GM23248 (cell line): Measurements from ENCODE around the gene IKBIP. TPM values are rescaled to one million over a fixed set of nuclear protein-coding genes. Genes with fewer than 3 reads are reported as not detected.
A peak's percentile ranks its signal among the peaks of the same experiment; 100 is the strongest.
"Not testable (repeated sequence)": the region's sequence is repeated elsewhere in the genome, so short reads cannot be mapped to it uniquely, and the experiment has no call there.

ENCODE experiments used
- DNase-seq: peaks from one replicate; pipeline ENCODE4 v3.0.0-alpha.2; 2015
- H2AFZ ChIP-seq: fragments of 200-600 bp; sonication (generic); 2 replicates; pipeline ENCODE4 v1.6.1; 2016; ENCODE audit warnings: antibody characterized with exemption
- H3F3A ChIP-seq: fragments of 200-600 bp; sonication (generic); 2 replicates; pipeline ENCODE4 v1.6.1; 2016; ENCODE audit warnings: mild to moderate bottlenecking, antibody characterized with exemption, mixed run types; ENCODE audit not compliant: insufficient read depth
- H3K27ac ChIP-seq: fragments of 200-600 bp; sonication (generic); 2 replicates; pipeline ENCODE4 v1.5.1; 2016; ENCODE audit warnings: mild to moderate bottlenecking
- H3K27me3 ChIP-seq: fragments of 200-600 bp; sonication (generic); replicated peaks from 2 replicates; pipeline ENCODE4 v1.6.1; 2016; ENCODE audit warnings: mild to moderate bottlenecking; ENCODE audit not compliant: insufficient read depth
- H3K36me3 ChIP-seq: fragments of 200-600 bp; sonication (generic); 2 replicates; pipeline ENCODE4 v1.6.1; 2016; ENCODE audit warnings: low read depth, mild to moderate bottlenecking
- H3K4me1 ChIP-seq: fragments of 200-600 bp; sonication (generic); 2 replicates; pipeline ENCODE4 v1.6.1; 2016; ENCODE audit warnings: mild to moderate bottlenecking; ENCODE audit not compliant: insufficient read depth
- H3K4me2 ChIP-seq: fragments of 200-600 bp; sonication (generic); one replicate; pipeline ENCODE4 v1.6.1; 2016; ENCODE audit warnings: mild to moderate bottlenecking; ENCODE audit not compliant: unreplicated experiment
- H3K4me3 ChIP-seq: fragments of 200-600 bp; sonication (generic); 2 replicates; pipeline ENCODE4 v1.5.1; 2016; ENCODE audit warnings: mild to moderate bottlenecking
- H3K79me2 ChIP-seq: fragments of 200-600 bp; sonication (generic); 2 replicates; pipeline ENCODE4 v1.6.1; 2016; ENCODE audit warnings: mild to moderate bottlenecking; ENCODE audit not compliant: insufficient read depth
- H3K9ac ChIP-seq: fragments of 200-600 bp; sonication (generic); 2 replicates; pipeline ENCODE4 v1.6.1; 2016; ENCODE audit warnings: mild to moderate bottlenecking
- H3K9me2 ChIP-seq: fragments of 200-600 bp; sonication (generic); 2 replicates; pipeline ENCODE4 v1.6.1; 2016; ENCODE audit warnings: mixed run types, mild to moderate bottlenecking, moderate library complexity; ENCODE audit not compliant: insufficient read depth
- H3K9me3 ChIP-seq: fragments of 200-600 bp; sonication (generic); one replicate; pipeline ENCODE4 v1.6.1; 2017; ENCODE audit warnings: low read depth
- H4K20me1 ChIP-seq: fragments of 200-600 bp; sonication (generic); 2 replicates; pipeline ENCODE4 v1.6.0; 2016; ENCODE audit not compliant: insufficient read depth
- EZH2 ChIP-seq: fragments of 200-600 bp; sonication (generic); IDR thresholded peaks from 2 replicates; pipeline ENCODE4 v1.6.1; 2018; ENCODE audit warnings: antibody characterized with exemption, mild to moderate bottlenecking; ENCODE audit not compliant: insufficient read depth, poor library complexity, severe bottlenecking
- EZH2phosphoT487 ChIP-seq: fragments of 200-600 bp; sonication (generic); IDR thresholded peaks from 2 replicates; pipeline ENCODE4 v1.6.1; 2018; ENCODE audit warnings: antibody characterized with exemption, moderate library complexity, mild to moderate bottlenecking, low read depth; ENCODE audit not compliant: insufficient read depth
- WGBS, 2 experiments: methylation state at CpG; one replicate each; pipeline ENCODE4 v1.1.6; 2015 to 2017; ENCODE audit warnings: low lambda C conversion rate in 2 of 2, low coverage in 1 of 2; ENCODE audit errors: missing lambda C conversion rate in 2 of 2; 5-methylcytosine and 5-hydroxymethylcytosine counted together
- in situ Hi-C: fragments of 300-500 bp; cut with MboI; formaldehyde crosslinking; loops from 2 replicates; pipeline ENCODE4 v1.15.0; 2020
- polyA plus RNA-seq: library from polyadenylated mRNA; unstranded; fragments of >200 nt; fragmentation: Nextera tagmentation; extraction: Ambion mirVana; gene quantifications from 2 replicates; pipeline ENCODE4 v1.2.1, GENCODE V29; 2016
- total RNA-seq: library from RNA; depleted of rRNA; stranded (reverse); fragments of >200 nt; shearing (Covaris generic); gene quantifications from 2 replicates; pipeline ENCODE4 v1.2.3, GENCODE V29; 2014

IKBIP gene
- total and polyA plus RNA-seq, 2 experiments from 2014 or later: 122 to 125 TPM

DNA sequence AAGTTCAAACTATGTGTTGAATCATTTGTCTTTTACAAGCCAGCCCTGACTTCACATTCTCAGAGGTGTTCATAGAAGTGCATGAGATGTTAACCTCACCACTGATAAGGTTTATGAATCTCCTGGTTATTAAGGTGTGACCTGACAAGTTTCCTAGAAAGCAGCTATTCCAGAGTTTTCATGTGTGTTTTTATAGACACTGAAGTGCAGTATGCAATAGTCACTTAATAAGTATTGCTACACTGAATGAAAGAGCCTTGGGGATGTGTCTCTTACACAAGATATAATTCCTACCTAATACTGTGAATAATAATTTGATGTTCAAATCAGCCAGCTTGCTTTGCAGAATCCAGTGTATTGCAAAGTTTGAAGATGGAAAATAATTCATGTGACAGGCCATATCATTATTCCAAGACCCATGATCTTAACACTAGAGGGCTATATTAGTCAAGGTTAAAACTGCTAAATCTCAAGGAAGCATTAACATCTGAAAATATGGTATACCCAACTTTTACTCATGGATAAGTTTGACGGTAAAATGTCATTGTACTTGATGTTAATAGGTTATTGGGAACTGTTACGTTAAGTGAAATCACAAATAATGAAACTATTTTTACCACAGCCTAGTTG, 38.1 kb downstream of the IKBIP start:
- no peaks in the 10 kb centered on the region for H4K20me1 ChIP-seq
- no peak overlapping the region for H3K4me2 ChIP-seq
- H3K27ac ChIP-seq: 0 out of 2 replicates have a peak overlapping the region, but pooled peaks have one; percentile 0
- no peak for TF ChIP-seq EZH2
- TF ChIP-seq EZH2phosphoT487: no peak
- 49 to 64% methylated on average over 2 of the region's 2 CpGs for WGBS, 2 experiments
- peaks cover 62% of the 10 kb centered on the region for H3F3A ChIP-seq
- no peak overlapping the region for H3K9ac ChIP-seq
- H3K9me3 ChIP-seq: no peaks in the 10 kb centered on the region
- H3K36me3 ChIP-seq: peaks cover 29% of the 10 kb centered on the region
- peaks cover 2% of the 10 kb centered on the region; the same call in 1 of the 2 replicates for H3K79me2 ChIP-seq
- H3K27me3 ChIP-seq: no peaks in the 10 kb centered on the region
- DNase-seq: peak; percentile 17
- H3K4me1 ChIP-seq: no peaks in the 10 kb centered on the region
- H3K4me3 ChIP-seq: no peak overlapping the region
- no peaks in the 10 kb centered on the region for H3K9me2 ChIP-seq
- in situ Hi-C loops: no loop called here
- H2AFZ ChIP-seq: no peak overlapping the region

DNA sequence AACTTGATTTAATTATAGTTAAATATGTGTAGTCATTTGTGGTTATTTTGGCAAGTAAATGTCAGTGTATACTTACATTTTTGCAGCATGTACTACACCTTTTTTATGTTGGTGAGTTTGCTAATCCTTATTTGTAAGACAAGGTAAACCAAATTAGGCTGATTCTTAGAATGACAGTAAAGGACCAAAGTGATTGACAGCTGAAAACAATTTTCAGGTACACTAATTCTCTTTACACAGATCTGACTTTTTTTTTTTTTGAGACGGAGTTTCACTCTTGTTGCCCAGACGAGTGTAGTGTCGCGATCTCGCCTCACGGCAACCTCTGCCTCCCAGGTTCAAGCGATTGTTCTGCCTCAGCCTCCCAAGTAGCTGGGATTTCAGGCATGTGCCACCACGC, 42.7 kb downstream of the IKBIP start:
- Histone ChIP-seq H2AFZ (no peak overlapping the region), H3K9me2 (no peaks in the 10 kb centered on the region), H3K4me3 (no peak overlapping the region), H4K20me1 (no peaks in the 10 kb centered on the region), H3K79me2 (peaks cover 46% of the 10 kb centered on the region), H3K4me1 (no peaks in the 10 kb centered on the region; the same call in 1 of the 2 replicates), H3F3A (peaks cover 90% of the 10 kb centered on the region), H3K4me2 (no peak overlapping the region), H3K27ac (no peak overlapping the region), H3K36me3 (peaks cover 75% of the 10 kb centered on the region), H3K27me3 (no peaks in the 10 kb centered on the region), H3K9ac (no peak overlapping the region), H3K9me3 (no peaks in the 10 kb centered on the region)
- in situ Hi-C loops: no loop called here
- WGBS, 2 experiments: 96 to 100% methylated on average over 8 of the region's 8 CpGs
- no peak for DNase-seq
- no peak for TF ChIP-seq EZH2
- TF ChIP-seq EZH2phosphoT487: no peak

DNA sequence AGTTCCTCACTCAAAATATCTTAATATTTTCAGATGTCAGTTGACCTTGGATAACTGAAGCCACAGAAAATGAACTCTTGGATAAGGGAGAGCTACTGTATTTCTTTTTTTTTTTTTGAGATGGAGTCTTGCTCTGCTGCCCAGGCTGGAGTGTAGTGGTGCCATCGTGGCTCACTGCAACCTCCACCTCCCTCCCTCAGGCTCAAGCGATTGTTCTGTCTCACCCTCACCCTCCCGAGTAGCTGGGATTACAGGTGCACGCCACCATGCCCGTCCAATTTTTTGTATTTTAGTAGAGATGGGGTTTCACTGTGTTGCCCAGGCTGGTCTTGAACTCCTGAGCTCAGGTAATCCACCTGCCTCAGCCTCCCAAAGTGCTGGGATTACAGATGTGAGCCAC, 47.3 kb downstream of the IKBIP start:
- H3K9me2 ChIP-seq, H3K27me3 ChIP-seq, H2AFZ ChIP-seq, in situ Hi-C loops, H3K27ac ChIP-seq, H3K9me3 ChIP-seq, H3K4me3 ChIP-seq, H3K9ac ChIP-seq, DNase-seq: not testable (repeated sequence)
- Histone ChIP-seq H3K36me3 (peaks cover 70% of the 10 kb centered on the region), H3K4me1 (peaks cover 15% of the 10 kb centered on the region; the same call in 1 of the 2 replicates), H4K20me1 (peaks cover 18% of the 10 kb centered on the region; the same call in 1 of the 2 replicates), H3F3A (peaks cover 68% of the 10 kb centered on the region), H3K79me2 (peaks cover 80% of the 10 kb centered on the region), H3K4me2 (peak overlapping the region; percentile 93)
- WGBS, 2 experiments: 61 to 72% methylated on average over 5 of the region's 5 CpGs

DNA sequence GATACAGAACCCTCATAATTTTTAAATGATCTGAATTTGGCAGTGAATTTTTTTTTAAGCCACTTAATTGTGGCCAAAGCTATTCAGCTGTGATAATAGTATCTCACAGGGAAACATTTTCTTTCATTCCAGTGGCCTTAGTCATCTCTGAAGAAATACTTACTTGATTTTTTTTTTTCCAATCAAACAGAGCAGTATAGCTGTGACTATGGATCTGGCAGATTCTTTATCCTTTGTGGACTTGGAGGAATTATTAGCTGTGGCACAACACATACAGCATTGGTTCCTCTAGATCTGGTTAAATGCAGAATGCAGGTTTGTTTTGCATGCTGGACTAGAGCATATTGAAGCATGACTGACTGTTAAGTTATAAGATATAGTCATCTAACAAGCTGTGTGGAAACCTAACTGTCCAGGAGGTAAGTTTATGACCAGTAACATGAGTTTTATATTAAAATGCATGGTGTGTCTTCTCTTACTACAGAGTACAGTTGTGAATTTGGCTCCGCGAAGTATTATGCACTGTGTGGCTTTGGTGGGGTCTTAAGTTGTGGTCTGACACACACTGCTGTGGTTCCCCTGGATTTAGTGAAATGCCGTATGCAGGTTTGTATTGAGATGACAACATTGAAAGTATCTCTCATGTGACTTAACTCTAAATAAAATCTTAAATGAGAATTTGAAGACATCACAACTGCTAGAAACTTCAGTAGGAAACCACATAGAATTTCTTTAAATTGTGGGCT, 49.2 kb downstream of the IKBIP start:
- peaks cover 51% of the 10 kb centered on the region for H3K36me3 ChIP-seq
- 28 to 42% methylated on average over 3 of the region's 3 CpGs for WGBS, 2 experiments
- H3K9ac ChIP-seq: peak overlapping the region; percentile 98

More for the DNA sequence above, 49.2 kb downstream of the IKBIP start:
- Histone ChIP-seq H3K79me2 (peaks cover 69% of the 10 kb centered on the region), H4K20me1 (peaks cover 18% of the 10 kb centered on the region; the same call in 1 of the 2 replicates), H3K9me3 (no peaks in the 10 kb centered on the region), H3F3A (peaks cover 54% of the 10 kb centered on the region), H3K4me2 (peak overlapping the region; percentile 93), H3K27ac (peak overlapping the region; percentile 86), H3K27me3 (no peaks in the 10 kb centered on the region), H3K4me1 (peaks cover 15% of the 10 kb centered on the region; the same call in 1 of the 2 replicates), H3K9me2 (no peaks in the 10 kb centered on the region), H3K4me3 (peak overlapping the region; percentile 97), H2AFZ (no peak overlapping the region)
- DNase-seq: peak; percentile 75
- TF ChIP-seq EZH2phosphoT487: no peak
- TF ChIP-seq EZH2: no peak
- in situ Hi-C loops: no loop called here
